GM23338 (cell line): ENCODE measurements around the gene UBE2J1. TPM values are rescaled to one million over a fixed set of nuclear protein-coding genes. Genes with fewer than 3 reads are reported as not detected.

Experiments
- CREB1 ChIP-seq: fragments of 250-450 bp; sonication (Bioruptor Pico); IDR thresholded peaks from 2 replicates; pipeline ENCODE4 v1.5.0; 2020; ENCODE audit warnings: low read depth, mild to moderate bottlenecking, moderate library complexity
- ETS1 ChIP-seq: IDR thresholded peaks from 2 replicates; pipeline ENCODE4 v1.6.1; 2016; ENCODE audit warnings: antibody characterized with exemption
- EZH2 ChIP-seq: fragments of 200-600 bp; sonication (generic); IDR thresholded peaks from one replicate; pipeline ENCODE4 v1.8.0; 2017; ENCODE audit warnings: antibody characterized with exemption, mild to moderate bottlenecking, low read depth; ENCODE audit not compliant: unreplicated experiment
- EZH2phosphoT487 ChIP-seq: fragments of 200-600 bp; sonication (generic); IDR thresholded peaks from one replicate; pipeline ENCODE4 v1.8.1; 2018; ENCODE audit warnings: antibody characterized with exemption; ENCODE audit not compliant: unreplicated experiment
- JUNB ChIP-seq: IDR thresholded peaks from one replicate; pipeline ENCODE4 v1.6.1; 2016; ENCODE audit warnings: antibody characterized with exemption; ENCODE audit not compliant: unreplicated experiment
- NANOG ChIP-seq: IDR thresholded peaks from 2 replicates; pipeline ENCODE4 v1.6.1; 2016; ENCODE audit warnings: antibody characterized with exemption, borderline replicate concordance
- POLR2AphosphoS5 ChIP-seq: IDR thresholded peaks from 2 replicates; pipeline ENCODE4 v1.6.1; 2016; ENCODE audit warnings: antibody characterized with exemption, low read depth
- STAT1 ChIP-seq: IDR thresholded peaks from one replicate; pipeline ENCODE4 v1.6.1; 2016; ENCODE audit warnings: antibody characterized with exemption; ENCODE audit not compliant: unreplicated experiment
- ZNF114 ChIP-seq: fragments of 250-450 bp; sonication (Bioruptor Pico); IDR thresholded peaks from 2 replicates; pipeline ENCODE4 v1.5.0; 2020; ENCODE audit warnings: mild to moderate bottlenecking, moderate library complexity
- ZNF331 ChIP-seq: fragments of 250-450 bp; sonication (Bioruptor Pico); IDR thresholded peaks from 2 replicates; pipeline ENCODE4 v1.5.0; 2020; ENCODE audit warnings: low read depth, mild to moderate bottlenecking, moderate library complexity
- ZNF462 ChIP-seq: fragments of 250-450 bp; sonication (Bioruptor Pico); IDR thresholded peaks from 2 replicates; pipeline ENCODE4 v1.5.0; 2020; ENCODE audit warnings: mild to moderate bottlenecking, moderate library complexity
- polyA plus RNA-seq: library from polyadenylated mRNA; unstranded; fragments of >200 nt; fragmentation: Nextera tagmentation; extraction: Ambion mirVana; gene quantifications from 2 replicates; pipeline ENCODE4 v1.2.1, GENCODE V29; 2016
- total RNA-seq: library from RNA; depleted of rRNA; stranded (reverse); fragments of >200 nt; shearing (Covaris generic); gene quantifications from 2 replicates; pipeline ENCODE4 v1.2.3, GENCODE V29; 2014

The UBE2J1 gene
- total and polyA plus RNA-seq, 2 experiments from 2014 or later = 7.5 to 13.1 TPM

DNA sequence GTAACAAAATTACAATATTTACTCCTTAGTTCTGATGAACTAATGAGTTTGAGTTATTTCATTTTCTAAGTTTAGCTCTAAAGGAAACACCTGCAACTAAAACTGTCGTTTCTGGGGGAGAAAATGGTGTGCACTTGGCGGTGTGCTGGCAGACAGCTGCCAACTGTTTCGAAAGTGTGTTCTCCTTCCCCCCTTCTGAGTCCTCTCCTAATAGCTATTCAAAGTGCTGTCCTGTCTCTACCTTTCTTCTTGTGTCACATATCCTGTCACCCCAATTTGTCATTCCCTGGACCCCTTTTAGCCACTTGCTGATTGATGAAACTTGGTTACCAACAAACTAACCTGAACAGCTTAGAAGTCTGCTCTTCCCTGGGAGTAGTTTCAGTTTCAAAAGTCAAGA lies 4.9 kb upstream of the UBE2J1 start (continued):
- no peak for TF ChIP-seq ZNF462 (CRISPR knock-in tag)
- TF ChIP-seq POLR2AphosphoS5 = no peak
- no peak for TF ChIP-seq STAT1
- TF ChIP-seq EZH2 = no peak
- TF ChIP-seq EZH2phosphoT487 = no peak
- TF ChIP-seq ZNF114 (CRISPR knock-in tag) = no peak
- TF ChIP-seq NANOG = no peak
- no peak for TF ChIP-seq ZNF331 (CRISPR knock-in tag)
- TF ChIP-seq ETS1 = no peak
- TF ChIP-seq JUNB = no peak
- no peak for TF ChIP-seq CREB1 (CRISPR knock-in tag)
